ENCODE results near the gene SPDYE1.
"Not testable (repeated sequence)": the region's sequence is repeated elsewhere in the genome, so short reads cannot be mapped to it uniquely, and the experiment has no call there.

SPDYE1 gene

GRCh38 chr7:43992896-43993295, 4.8 kb upstream of the SPDYE1 start:
- DNase-seq (ENCODE audit: low spot score): not testable (repeated sequence)

- not testable (repeated sequence) for DNase-seq (ENCODE audit: low spot score)
Measured at GRCh38 chr7:43994681-43995080, 3.0 kb upstream of the SPDYE1 start.

- DNase-seq (ENCODE audit: low spot score): not testable (repeated sequence)
Measured at GRCh38 chr7:44012081-44012480, 14.4 kb downstream of the SPDYE1 start.

- not testable (repeated sequence) for DNase-seq (ENCODE audit: low spot score)
Measured at GRCh38 chr7:44015090-44015489, 17.4 kb downstream of the SPDYE1 start.

- DNase-seq (ENCODE audit: low spot score): peak; percentile 99
Measured at GRCh38 chr7:44018857-44019807, 21.4 kb downstream of the SPDYE1 start.

GRCh38 chr7:44019825-44020224, 22.1 kb downstream of the SPDYE1 start:
- not testable (repeated sequence) for DNase-seq (ENCODE audit: low spot score)

GRCh38 chr7:44022069-44022468, 24.4 kb downstream of the SPDYE1 start:
- DNase-seq (ENCODE audit: low spot score): not testable (repeated sequence)

- not testable (repeated sequence) for DNase-seq (ENCODE audit: low spot score)
Measured at GRCh38 chr7:44022796-44023467, 25.2 kb downstream of the SPDYE1 start.

- not testable (repeated sequence) for DNase-seq (ENCODE audit: low spot score)
Measured at GRCh38 chr7:44029433-44029832, 31.7 kb downstream of the SPDYE1 start.

GRCh38 chr7:44030029-44030428, 32.3 kb downstream of the SPDYE1 start:
- not testable (repeated sequence) for DNase-seq (ENCODE audit: low spot score)

GRCh38 chr7:44031319-44031718, 33.6 kb downstream of the SPDYE1 start:
- DNase-seq (ENCODE audit: low spot score): not testable (repeated sequence)

- not testable (repeated sequence) for DNase-seq (ENCODE audit: low spot score)
Measured at GRCh38 chr7:44032031-44032430, 34.3 kb downstream of the SPDYE1 start.

- not testable (repeated sequence) for DNase-seq (ENCODE audit: low spot score)
Measured at GRCh38 chr7:44033971-44034844, 36.5 kb downstream of the SPDYE1 start.

- DNase-seq (ENCODE audit: low spot score): not testable (repeated sequence)
Measured at GRCh38 chr7:44036364-44036763, 38.7 kb downstream of the SPDYE1 start.

GRCh38 chr7:44037951-44038350, 40.3 kb downstream of the SPDYE1 start:
- not testable (repeated sequence) for DNase-seq (ENCODE audit: low spot score)

GRCh38 chr7:44038553-44038952, 40.9 kb downstream of the SPDYE1 start:
- not testable (repeated sequence) for DNase-seq (ENCODE audit: low spot score)

GRCh38 chr7:44038961-44039558, 41.4 kb downstream of the SPDYE1 start:
- DNase-seq (ENCODE audit: low spot score): peak; percentile 84

- not testable (repeated sequence) for DNase-seq (ENCODE audit: low spot score)
Measured at GRCh38 chr7:44039800-44040492, 42.2 kb downstream of the SPDYE1 start.

- not testable (repeated sequence) for DNase-seq (ENCODE audit: low spot score)
Measured at GRCh38 chr7:44040493-44040891, 42.8 kb downstream of the SPDYE1 start.

GRCh38 chr7:44042221-44042620, 44.5 kb downstream of the SPDYE1 start:
- DNase-seq (ENCODE audit: low spot score): no peak

GRCh38 chr7:44043902-44044301, 46.2 kb downstream of the SPDYE1 start:
- no peak for DNase-seq (ENCODE audit: low spot score)
